ENCODE data around the gene SUPT7L. TPM values are rescaled to one million over a fixed set of nuclear protein-coding genes. Genes with fewer than 3 reads are reported as not detected.

Gene SUPT7L
- polyA plus RNA-seq, 1 donor from 2014 or later, result 95.8 TPM

DNA sequence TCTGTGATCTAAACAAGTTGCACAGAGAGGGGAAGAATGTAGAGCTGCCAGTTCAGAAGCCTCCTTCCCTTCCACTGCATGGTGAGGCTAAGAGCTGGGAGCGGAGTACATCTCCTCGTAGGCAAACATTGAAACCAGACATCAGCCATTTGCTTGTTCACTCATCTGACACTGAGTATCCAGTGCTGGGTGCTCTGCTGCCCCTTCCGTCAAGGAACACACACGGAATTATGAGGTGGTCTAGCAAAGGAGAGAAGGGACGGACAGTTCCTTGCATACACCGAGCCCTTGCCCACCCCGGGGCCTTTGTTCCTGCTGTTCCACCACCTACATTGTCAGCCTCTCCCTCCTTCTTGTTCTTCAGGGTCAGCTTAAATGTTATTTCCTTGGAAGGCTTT, 44.8 kb upstream of the SUPT7L start:
- Histone ChIP-seq H4K20me1 (ENCODE audit: insufficient read depth) (no peaks in the 10 kb centered on the region), H3K36me3 (ENCODE audit: insufficient read depth, low read length) (no peaks in the 10 kb centered on the region), H3K27me3 (ENCODE audit: insufficient read depth, low read depth, low read length) (no peaks in the 10 kb centered on the region), H3K9me2 (ENCODE audit: insufficient read depth, low read length) (no peaks in the 10 kb centered on the region), H3K27ac (ENCODE audit: low read length) (no peak overlapping the region), H3K79me2 (replicated peaks; ENCODE audit: insufficient read depth, low read length) (no peaks in the 10 kb centered on the region), H3F3A (ENCODE audit: insufficient read depth, low read length, poor library complexity, severe bottlenecking) (no peaks in the 10 kb centered on the region), H3K9me3 (ENCODE audit: low read length) (no peaks in the 10 kb centered on the region), H3K4me2 (ENCODE audit: low read length) (no peak overlapping the region), H3K9ac (ENCODE audit: low read length) (no peak overlapping the region), H2AFZ (ENCODE audit: low read depth, low read length) (no peak overlapping the region), H3K4me3 (ENCODE audit: low read length) (no peak overlapping the region)
- TF ChIP-seq, protein P1, sequence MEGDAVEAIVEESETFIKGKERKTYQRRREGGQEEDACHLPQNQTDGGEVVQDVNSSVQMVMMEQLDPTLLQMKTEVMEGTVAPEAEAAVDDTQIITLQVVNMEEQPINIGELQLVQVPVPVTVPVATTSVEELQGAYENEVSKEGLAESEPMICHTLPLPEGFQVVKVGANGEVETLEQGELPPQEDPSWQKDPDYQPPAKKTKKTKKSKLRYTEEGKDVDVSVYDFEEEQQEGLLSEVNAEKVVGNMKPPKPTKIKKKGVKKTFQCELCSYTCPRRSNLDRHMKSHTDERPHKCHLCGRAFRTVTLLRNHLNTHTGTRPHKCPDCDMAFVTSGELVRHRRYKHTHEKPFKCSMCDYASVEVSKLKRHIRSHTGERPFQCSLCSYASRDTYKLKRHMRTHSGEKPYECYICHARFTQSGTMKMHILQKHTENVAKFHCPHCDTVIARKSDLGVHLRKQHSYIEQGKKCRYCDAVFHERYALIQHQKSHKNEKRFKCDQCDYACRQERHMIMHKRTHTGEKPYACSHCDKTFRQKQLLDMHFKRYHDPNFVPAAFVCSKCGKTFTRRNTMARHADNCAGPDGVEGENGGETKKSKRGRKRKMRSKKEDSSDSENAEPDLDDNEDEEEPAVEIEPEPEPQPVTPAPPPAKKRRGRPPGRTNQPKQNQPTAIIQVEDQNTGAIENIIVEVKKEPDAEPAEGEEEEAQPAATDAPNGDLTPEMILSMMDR (IDR thresholded peaks at IDR 0.05; ENCODE audit: poor library complexity, severe bottlenecking), result no peak
- no peak for TF ChIP-seq RAD21 (conservative IDR thresholded peaks at IDR 0.05)
- no peak for TF ChIP-seq TAF1 (IDR thresholded peaks at IDR 0.05; ENCODE audit: low read depth)
- TF ChIP-seq EP300 (conservative IDR thresholded peaks at IDR 0.05; ENCODE audit: poor library complexity, severe bottlenecking), result no peak
- no peak for TF ChIP-seq EZH2 (IDR thresholded peaks at IDR 0.05; ENCODE audit: borderline replicate concordance, insufficient read depth, low read length, poor library complexity, severe bottlenecking)
- TF ChIP-seq POLR2AphosphoS5 (IDR thresholded peaks at IDR 0.05), result no peak
- no peak for TF ChIP-seq MXI1 (conservative IDR thresholded peaks at IDR 0.05; ENCODE audit: poor library complexity, severe bottlenecking)
- no peak for TF ChIP-seq SMC3 (conservative IDR thresholded peaks at IDR 0.05; ENCODE audit: poor library complexity)
- TF ChIP-seq, protein P2, sequence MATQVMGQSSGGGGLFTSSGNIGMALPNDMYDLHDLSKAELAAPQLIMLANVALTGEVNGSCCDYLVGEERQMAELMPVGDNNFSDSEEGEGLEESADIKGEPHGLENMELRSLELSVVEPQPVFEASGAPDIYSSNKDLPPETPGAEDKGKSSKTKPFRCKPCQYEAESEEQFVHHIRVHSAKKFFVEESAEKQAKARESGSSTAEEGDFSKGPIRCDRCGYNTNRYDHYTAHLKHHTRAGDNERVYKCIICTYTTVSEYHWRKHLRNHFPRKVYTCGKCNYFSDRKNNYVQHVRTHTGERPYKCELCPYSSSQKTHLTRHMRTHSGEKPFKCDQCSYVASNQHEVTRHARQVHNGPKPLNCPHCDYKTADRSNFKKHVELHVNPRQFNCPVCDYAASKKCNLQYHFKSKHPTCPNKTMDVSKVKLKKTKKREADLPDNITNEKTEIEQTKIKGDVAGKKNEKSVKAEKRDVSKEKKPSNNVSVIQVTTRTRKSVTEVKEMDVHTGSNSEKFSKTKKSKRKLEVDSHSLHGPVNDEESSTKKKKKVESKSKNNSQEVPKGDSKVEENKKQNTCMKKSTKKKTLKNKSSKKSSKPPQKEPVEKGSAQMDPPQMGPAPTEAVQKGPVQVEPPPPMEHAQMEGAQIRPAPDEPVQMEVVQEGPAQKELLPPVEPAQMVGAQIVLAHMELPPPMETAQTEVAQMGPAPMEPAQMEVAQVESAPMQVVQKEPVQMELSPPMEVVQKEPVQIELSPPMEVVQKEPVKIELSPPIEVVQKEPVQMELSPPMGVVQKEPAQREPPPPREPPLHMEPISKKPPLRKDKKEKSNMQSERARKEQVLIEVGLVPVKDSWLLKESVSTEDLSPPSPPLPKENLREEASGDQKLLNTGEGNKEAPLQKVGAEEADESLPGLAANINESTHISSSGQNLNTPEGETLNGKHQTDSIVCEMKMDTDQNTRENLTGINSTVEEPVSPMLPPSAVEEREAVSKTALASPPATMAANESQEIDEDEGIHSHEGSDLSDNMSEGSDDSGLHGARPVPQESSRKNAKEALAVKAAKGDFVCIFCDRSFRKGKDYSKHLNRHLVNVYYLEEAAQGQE (IDR thresholded peaks at IDR 0.05; ENCODE audit: borderline replicate concordance), result no peak

DNA sequence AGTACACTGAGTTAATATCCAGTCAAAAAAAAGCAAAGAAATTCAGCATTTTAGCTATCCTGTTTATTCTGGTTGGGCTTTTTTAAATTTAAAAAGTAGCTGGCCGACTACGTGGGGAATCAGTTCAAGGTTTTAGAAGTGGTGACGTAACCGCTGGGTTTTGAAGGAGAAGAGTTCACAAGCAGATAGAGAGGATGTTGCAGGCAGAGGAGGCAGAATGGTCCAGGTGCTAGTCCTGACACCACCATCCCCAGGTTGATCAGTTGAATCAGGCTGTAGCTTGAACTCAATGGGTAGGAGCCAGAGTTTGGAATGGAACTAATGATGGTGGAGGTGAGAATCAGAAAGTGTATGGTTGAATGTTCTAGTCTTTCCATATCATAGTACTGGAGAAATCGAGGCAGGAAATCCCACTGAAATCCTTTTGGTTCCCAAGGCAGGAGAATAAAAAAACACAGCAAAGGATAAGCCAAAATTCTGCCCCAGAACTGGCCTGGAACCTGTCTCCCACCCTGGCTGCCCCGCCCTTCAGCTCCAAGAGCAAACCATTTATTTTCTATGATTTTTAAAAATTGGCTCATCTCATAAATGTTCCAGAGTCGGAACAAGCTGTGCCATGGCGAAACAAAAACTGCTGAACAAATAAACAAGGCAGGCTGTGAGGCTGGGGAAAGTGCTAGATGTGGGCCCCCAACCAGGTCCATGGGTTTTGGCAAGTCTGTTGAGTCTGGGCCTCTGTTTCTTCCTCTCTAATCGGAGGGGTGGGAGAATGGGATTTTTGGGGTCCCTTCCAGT, 44.2 kb upstream of the SUPT7L start:
- no peaks in the 10 kb centered on the region for H3K79me2 ChIP-seq (replicated peaks; ENCODE audit: insufficient read depth, low read length)
- H3K9me2 ChIP-seq (ENCODE audit: insufficient read depth, low read length), result no peaks in the 10 kb centered on the region
- no peaks in the 10 kb centered on the region for H4K20me1 ChIP-seq (ENCODE audit: insufficient read depth)
- no peak overlapping the region for H3K4me2 ChIP-seq (ENCODE audit: low read length)
- no peaks in the 10 kb centered on the region for H3K27me3 ChIP-seq (ENCODE audit: insufficient read depth, low read depth, low read length)
- no peak overlapping the region for H3K9ac ChIP-seq (ENCODE audit: low read length)
- H3K4me3 ChIP-seq (ENCODE audit: low read length), result no peak overlapping the region
- no peaks in the 10 kb centered on the region for H3F3A ChIP-seq (ENCODE audit: insufficient read depth, low read length, poor library complexity, severe bottlenecking)
- H3K9me3 ChIP-seq (ENCODE audit: low read length), result no peaks in the 10 kb centered on the region
- H3K36me3 ChIP-seq (ENCODE audit: insufficient read depth, low read length), result no peaks in the 10 kb centered on the region
- no peak overlapping the region for H2AFZ ChIP-seq (ENCODE audit: low read depth, low read length)
- no peak for TF ChIP-seq TAF1 (IDR thresholded peaks at IDR 0.05; ENCODE audit: low read depth)
- TF ChIP-seq SMC3 (conservative IDR thresholded peaks at IDR 0.05; ENCODE audit: poor library complexity), result no peak
- TF ChIP-seq EP300 (conservative IDR thresholded peaks at IDR 0.05; ENCODE audit: poor library complexity, severe bottlenecking), result no peak
- no peak for TF ChIP-seq POLR2AphosphoS5 (IDR thresholded peaks at IDR 0.05)
- TF ChIP-seq, protein P1 (IDR thresholded peaks at IDR 0.05; ENCODE audit: poor library complexity, severe bottlenecking), result no peak
- no peak for TF ChIP-seq MXI1 (conservative IDR thresholded peaks at IDR 0.05; ENCODE audit: poor library complexity, severe bottlenecking)
- TF ChIP-seq, protein P2 (IDR thresholded peaks at IDR 0.05; ENCODE audit: borderline replicate concordance), result no peak
- no peak for TF ChIP-seq RAD21 (conservative IDR thresholded peaks at IDR 0.05)
- TF ChIP-seq EZH2 (IDR thresholded peaks at IDR 0.05; ENCODE audit: borderline replicate concordance, insufficient read depth, low read length, poor library complexity, severe bottlenecking), result no peak
- H3K27ac ChIP-seq (ENCODE audit: low read length), result no peak overlapping the region
